RWPE1 (cell line): Measurements from ENCODE around the gene CMIP.

ENCODE experiments used
- CTCF ChIA-PET: fragments of 350-600 bp; sonication (Branson Sonifier 250); formaldehyde crosslinking; extraction: SDS; loops from one replicate; lab custom pipeline; 2021; lab: Yijun Ruan, JAX
- POLR2A ChIA-PET: fragments of 400-600 bp; formaldehyde crosslinking; extraction: SDS; loops from one replicate; lab custom pipeline; 2020; ENCODE audit warnings: antibody characterized with exemption; ENCODE audit not compliant: low non-redundant PET; lab: Yijun Ruan, JAX
- DNase-seq: peaks from one replicate; pipeline ENCODE4 v3.0.0; 2012; ENCODE audit warnings: low spot score
- H3K27ac ChIP-seq: fragments of 450-650 bp; 2 replicates; pipeline ENCODE4 v1.5.1; 2017
- TF ChIP-seq, protein P1 (sequence below): fragments of 450-650 bp; conservative IDR thresholded peaks from 2 replicates; pipeline ENCODE4 v1.5.1; 2017; ENCODE audit warnings: low read depth, mild to moderate bottlenecking

The CMIP gene

DNA sequence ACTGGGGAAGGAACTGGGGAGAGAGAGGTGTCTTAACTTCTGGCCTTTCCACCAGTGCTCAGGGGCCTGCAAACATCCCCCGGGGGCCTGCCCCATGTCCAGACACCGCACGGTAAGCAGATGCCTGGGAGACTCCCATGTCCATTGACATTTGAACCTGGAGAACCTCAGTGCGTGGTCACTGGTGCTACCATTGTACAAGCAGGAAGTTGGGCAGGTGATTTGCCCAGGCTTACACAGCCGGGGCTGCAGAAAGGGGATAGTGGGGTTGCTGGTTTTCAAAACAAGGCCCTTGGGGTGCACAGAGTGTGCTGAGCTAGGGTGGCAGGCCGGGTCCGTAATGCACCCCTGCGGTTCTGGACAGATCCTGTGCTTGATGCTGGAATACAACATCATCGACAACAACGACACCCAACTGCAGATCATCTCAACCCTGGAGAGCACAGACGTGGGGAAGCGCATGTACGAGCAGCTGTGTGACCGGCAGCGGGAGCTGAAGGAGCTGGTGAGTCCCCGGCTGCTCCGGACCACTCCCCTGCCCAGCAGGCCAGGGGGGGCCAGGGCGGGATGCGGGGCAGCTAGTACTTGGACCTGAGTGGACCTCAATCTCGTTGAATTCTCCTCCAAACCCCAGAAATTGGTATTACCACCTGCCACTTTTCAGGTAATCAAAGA lies 256.8 kb downstream of the CMIP start:
- TF ChIP-seq, protein P1, sequence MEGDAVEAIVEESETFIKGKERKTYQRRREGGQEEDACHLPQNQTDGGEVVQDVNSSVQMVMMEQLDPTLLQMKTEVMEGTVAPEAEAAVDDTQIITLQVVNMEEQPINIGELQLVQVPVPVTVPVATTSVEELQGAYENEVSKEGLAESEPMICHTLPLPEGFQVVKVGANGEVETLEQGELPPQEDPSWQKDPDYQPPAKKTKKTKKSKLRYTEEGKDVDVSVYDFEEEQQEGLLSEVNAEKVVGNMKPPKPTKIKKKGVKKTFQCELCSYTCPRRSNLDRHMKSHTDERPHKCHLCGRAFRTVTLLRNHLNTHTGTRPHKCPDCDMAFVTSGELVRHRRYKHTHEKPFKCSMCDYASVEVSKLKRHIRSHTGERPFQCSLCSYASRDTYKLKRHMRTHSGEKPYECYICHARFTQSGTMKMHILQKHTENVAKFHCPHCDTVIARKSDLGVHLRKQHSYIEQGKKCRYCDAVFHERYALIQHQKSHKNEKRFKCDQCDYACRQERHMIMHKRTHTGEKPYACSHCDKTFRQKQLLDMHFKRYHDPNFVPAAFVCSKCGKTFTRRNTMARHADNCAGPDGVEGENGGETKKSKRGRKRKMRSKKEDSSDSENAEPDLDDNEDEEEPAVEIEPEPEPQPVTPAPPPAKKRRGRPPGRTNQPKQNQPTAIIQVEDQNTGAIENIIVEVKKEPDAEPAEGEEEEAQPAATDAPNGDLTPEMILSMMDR, result no peak
- no peak for DNase-seq
- ChIA-PET POLR2A (no interaction called here), CTCF (no interaction called here)
- H3K27ac ChIP-seq, result peak overlapping the region; percentile 27

DNA sequence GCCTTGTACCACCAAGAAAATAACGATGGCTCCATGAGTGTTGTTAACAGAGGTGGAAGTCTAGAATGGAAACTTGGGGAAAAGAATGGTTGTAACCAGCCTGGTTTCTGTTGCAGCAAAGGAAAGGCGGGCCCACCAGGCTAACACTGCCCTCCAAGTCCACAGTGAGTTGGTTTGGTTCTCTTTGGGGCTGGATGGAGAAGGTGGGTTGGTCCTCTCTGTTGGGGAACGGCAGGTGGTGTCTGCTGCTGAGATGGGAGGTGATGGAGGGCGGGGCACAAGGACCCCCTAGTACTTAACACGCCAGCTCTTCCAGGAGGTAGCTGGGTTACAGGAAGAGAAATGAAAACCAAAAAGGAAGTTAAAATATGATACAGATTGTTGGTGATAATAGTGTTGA lies 257.9 kb downstream of the CMIP start:
- ChIA-PET CTCF (no interaction called here), POLR2A (no interaction called here)
- TF ChIP-seq, protein P1, result no peak
- H3K27ac ChIP-seq, result no peak overlapping the region
- DNase-seq, result no peak

DNA sequence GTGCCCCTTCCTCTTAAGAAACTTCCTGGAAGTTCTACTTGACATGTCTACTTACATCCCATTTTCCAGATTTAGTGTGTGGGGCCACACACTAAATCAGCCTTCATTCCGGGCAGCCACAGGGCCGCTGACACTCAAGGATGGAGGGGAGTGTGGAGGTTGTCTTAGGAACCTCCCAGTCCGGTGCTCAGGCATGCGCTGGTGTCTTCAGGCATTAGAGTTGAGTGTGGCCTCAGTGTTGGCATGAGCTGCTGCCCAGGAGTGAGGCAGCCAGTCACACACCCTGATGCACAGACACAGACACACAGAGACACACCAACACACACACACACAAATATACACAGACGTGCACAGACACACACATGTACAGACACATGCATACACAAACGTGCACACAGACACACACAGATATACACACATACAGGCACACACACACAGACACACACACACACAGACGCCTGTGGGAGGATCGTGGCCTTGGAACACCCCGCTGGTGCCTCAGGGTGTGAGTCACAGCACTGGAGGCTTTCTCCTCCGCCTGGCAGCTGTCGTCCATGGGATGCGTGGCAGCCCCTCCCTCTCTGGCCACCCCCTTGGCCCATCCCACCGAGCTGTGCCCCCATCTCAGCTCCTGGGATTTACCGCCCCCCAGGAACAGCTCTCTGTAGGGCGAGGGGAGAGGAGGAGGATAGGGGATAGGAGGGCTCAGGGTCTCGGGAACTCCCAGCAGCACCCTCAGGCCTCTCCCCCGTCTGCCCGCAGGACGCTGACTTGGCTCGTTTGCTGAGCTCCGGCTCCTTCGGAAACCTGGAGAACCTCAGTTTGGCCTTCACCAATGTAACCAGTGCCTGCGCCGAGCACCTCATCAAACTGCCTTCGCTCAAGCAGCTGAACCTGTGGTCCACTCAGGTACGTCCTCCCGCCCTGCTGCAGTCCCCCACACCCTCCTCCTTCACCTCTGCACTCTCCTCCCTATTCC lies 258.9 kb downstream of the CMIP start:
- DNase-seq, result peak; percentile 42
- peak overlapping the region; percentile 63 for H3K27ac ChIP-seq
- POLR2A ChIA-PET, result no interaction called here
- TF ChIP-seq, protein P1, result no peak
- CTCF ChIA-PET, result interaction anchor here (0.6 kb wide), 1 partner anchor 539 kb away, joined by 3 read pairs; no protein-coding TSS in a partner anchor

DNA sequence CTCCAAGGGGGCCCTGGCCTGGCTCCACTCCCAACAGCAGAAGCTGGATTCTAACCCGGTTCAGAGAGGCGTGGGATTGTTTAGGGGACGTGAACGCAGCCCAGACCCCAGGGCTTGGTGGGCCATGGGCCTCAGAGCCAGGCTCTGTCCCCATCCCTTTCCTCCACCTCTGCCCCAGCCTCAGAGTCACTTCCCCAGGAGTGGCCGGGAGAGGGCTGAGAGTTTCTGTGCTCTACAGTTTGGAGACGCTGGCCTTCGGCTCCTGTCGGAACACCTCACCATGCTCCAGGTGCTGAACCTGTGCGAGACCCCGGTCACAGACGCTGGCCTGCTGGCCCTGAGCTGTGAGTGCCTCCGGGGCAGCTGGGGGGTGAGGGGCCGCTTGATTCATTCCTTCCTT lies 260.7 kb downstream of the CMIP start:
- peak overlapping the region; percentile 85; the same call in 1 of the 2 replicates for H3K27ac ChIP-seq
- ChIA-PET CTCF (no interaction called here), POLR2A (no interaction called here)
- TF ChIP-seq, protein P1, result no peak
- DNase-seq, result no peak

DNA sequence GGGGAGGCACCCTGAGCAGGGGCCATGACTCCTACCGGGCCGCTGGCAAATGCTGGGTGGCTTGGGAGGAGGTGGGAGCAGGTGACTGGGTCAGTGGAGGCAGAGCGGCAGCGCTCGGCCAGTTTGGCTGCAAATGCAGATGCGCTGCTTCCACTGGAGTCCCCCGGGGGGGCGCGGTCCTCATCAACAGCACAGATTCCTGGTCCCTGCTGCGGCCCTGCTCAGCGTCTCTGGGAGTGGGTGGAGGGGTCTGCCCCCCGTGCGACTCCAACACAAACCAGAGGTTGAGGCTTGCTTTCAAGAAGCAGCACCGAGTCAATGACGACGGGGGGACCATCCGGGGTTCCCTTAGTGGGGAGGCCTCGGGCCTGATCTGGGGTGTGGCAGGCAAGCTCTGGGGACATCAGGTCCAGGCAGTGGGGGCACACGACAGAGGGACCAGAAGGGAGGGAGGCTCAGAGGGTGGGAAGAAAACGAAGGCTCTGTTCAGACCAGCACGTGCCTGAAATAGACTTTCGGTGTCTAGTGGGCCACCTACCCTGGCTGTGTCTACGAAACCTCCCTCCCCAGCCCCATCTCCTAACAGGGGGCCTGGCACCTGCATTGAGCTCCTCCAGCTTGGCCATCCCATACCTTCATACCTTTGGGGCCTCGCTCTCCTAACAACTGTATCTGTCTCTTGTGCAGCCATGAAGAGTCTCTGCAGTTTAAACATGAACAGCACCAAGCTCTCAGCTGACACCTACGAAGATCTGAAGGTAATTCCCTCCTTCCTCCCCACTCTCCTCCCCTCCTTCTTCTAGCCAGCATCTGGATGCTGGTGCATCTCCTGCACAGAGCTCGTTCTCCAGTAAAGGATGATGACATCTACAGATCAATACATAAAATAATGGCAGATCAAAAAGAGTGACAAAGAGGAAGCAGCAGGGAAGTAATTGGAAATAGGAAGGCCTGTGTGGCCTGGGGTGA lies 262.0 kb downstream of the CMIP start:
- H3K27ac ChIP-seq, result peak overlapping the region; percentile 85
- POLR2A ChIA-PET, result no interaction called here
- DNase-seq, result no peak
- CTCF ChIA-PET, result no interaction called here
- TF ChIP-seq, protein P1, result no peak
